IMR-90 (cell line): ENCODE results near the gene TMPRSS13. TPM values are rescaled to one million over a fixed set of nuclear protein-coding genes. Genes with fewer than 3 reads are reported as not detected.

Source experiments
- ATAC-seq: fragments of 200-7000 bp; cut with Tn5 transposase; 2 replicates; pipeline ENCODE4 v1.9.1; 2020; ENCODE audit warnings: low read depth, mild to moderate bottlenecking, moderate library complexity
- BruUV-seq: library from RNA; stranded (reverse); fragments of 400-500 nt; replicated peaks from 2 replicates; lab custom pipeline; 2021; lab: Mats Ljungman, UMichigan
- CTCF ChIA-PET: fragments of 300-600 bp; formaldehyde crosslinking; extraction: SDS; loops from one replicate; lab custom pipeline; 2021; ENCODE audit warnings: antibody characterized with exemption; lab: Yijun Ruan, JAX
- POLR2A ChIA-PET: fragments of 300-600 bp; sonication (Branson Sonifier 250); formaldehyde crosslinking; loops from one replicate; lab custom pipeline; 2022; ENCODE audit warnings: antibody characterized with exemption; ENCODE audit not compliant: unreplicated experiment; lab: Charles Lee
- DNase-seq: peaks from one replicate; pipeline ENCODE4 v3.0.0; 2013
- H2AFZ ChIP-seq: replicated peaks from 2 replicates; pipeline ENCODE3; 2013; ENCODE audit warnings: low read length, mild to moderate bottlenecking; ENCODE audit not compliant: poor library complexity
- H2AK5ac ChIP-seq: 2 replicates; pipeline ENCODE4 v1.6.1; 2013; ENCODE audit warnings: low read depth, low read length, inconsistent platforms
- H2AK9ac ChIP-seq: replicated peaks from 2 replicates; pipeline ENCODE3; 2013; ENCODE audit warnings: mild to moderate bottlenecking, low read depth, low read length, moderate library complexity; ENCODE audit not compliant: poor library complexity
- H2BK120ac ChIP-seq: 2 replicates; pipeline ENCODE4 v1.6.1; 2013; ENCODE audit warnings: low read depth, low read length, inconsistent platforms
- H2BK15ac ChIP-seq: 3 replicates; pipeline ENCODE4 v1.6.1; 2013; ENCODE audit warnings: low read depth, low read length, inconsistent platforms
- H2BK20ac ChIP-seq: 2 replicates; pipeline ENCODE4 v1.6.1; 2013; ENCODE audit warnings: low read depth, mild to moderate bottlenecking, inconsistent platforms, low read length, moderate library complexity
- H2BK5ac ChIP-seq: 2 replicates; pipeline ENCODE4 v1.6.1; 2013; ENCODE audit warnings: mild to moderate bottlenecking, low read depth, low read length, inconsistent platforms; ENCODE audit not compliant: poor library complexity, severe bottlenecking
- H3K14ac ChIP-seq: replicated peaks from 2 replicates; pipeline ENCODE4 v1.6.1; 2013; ENCODE audit warnings: low read depth, low read length, inconsistent platforms
- H3K18ac ChIP-seq: 2 replicates; pipeline ENCODE4 v1.6.1; 2013; ENCODE audit warnings: low read depth, low read length, control low read depth
- H3K23ac ChIP-seq: 2 replicates; pipeline ENCODE4 v1.6.1; 2013; ENCODE audit warnings: low read depth, low read length, inconsistent platforms
- H3K27ac ChIP-seq: 2 replicates; pipeline ENCODE4 v1.5.1; 2013; ENCODE audit warnings: mild to moderate bottlenecking, control low read depth, low read length; ENCODE audit not compliant: insufficient read depth
- H3K27me3 ChIP-seq: 2 replicates; pipeline ENCODE4 v1.6.1; 2013; ENCODE audit warnings: low read length; ENCODE audit not compliant: control insufficient read depth, insufficient read depth
- H3K36me3 ChIP-seq: 2 replicates; pipeline ENCODE4 v1.6.1; 2013; ENCODE audit warnings: low read length, mixed read lengths; ENCODE audit not compliant: control insufficient read depth, insufficient read depth
- H3K4ac ChIP-seq: 2 replicates; pipeline ENCODE4 v1.6.1; 2013; ENCODE audit warnings: low read depth, low read length, inconsistent platforms
- H3K4me1 ChIP-seq: 2 replicates; pipeline ENCODE4 v1.6.1; 2013; ENCODE audit warnings: low read length, mixed read lengths; ENCODE audit not compliant: control insufficient read depth, insufficient read depth
- H3K4me2 ChIP-seq: 2 replicates; pipeline ENCODE4 v1.6.1; 2013; ENCODE audit warnings: low read depth, mild to moderate bottlenecking, control low read depth, low read length, moderate library complexity
- H3K4me3 ChIP-seq: 2 replicates; pipeline ENCODE4 v1.5.1; 2013; ENCODE audit warnings: low read depth, mild to moderate bottlenecking, control low read depth, low read length, moderate library complexity; ENCODE audit not compliant: insufficient read depth
- H3K56ac ChIP-seq: 2 replicates; pipeline ENCODE4 v1.6.1; 2013; ENCODE audit warnings: low read length, inconsistent platforms; ENCODE audit not compliant: insufficient read depth; ENCODE audit errors: extremely low read depth
- H3K79me1 ChIP-seq, 2 experiments: 2 replicates each; pipeline ENCODE4 v1.6.1; 2013; ENCODE audit warnings: low read length in 2 of 2, inconsistent platforms in 1 of 2, low read depth in 1 of 2
- H3K9ac ChIP-seq: 2 replicates; pipeline ENCODE4 v1.6.1; 2013; ENCODE audit warnings: low read depth, low read length, control low read depth
- H3K9me1 ChIP-seq: 2 replicates; pipeline ENCODE4 v1.6.1; 2013; ENCODE audit warnings: low read length, inconsistent platforms; ENCODE audit not compliant: insufficient read depth
- H3K9me3 ChIP-seq: 2 replicates; pipeline ENCODE4 v1.6.1; 2013; ENCODE audit warnings: low read length; ENCODE audit not compliant: control insufficient read depth, insufficient read depth
- H4K20me1 ChIP-seq: 2 replicates; pipeline ENCODE4 v1.6.1; 2013; ENCODE audit warnings: low read length, inconsistent platforms; ENCODE audit not compliant: insufficient read depth
- H4K5ac ChIP-seq: 2 replicates; pipeline ENCODE4 v1.6.1; 2013; ENCODE audit warnings: mild to moderate bottlenecking, low read depth, low read length, control low read depth
- H4K8ac ChIP-seq, 2 experiments: 2 replicates each; pipeline ENCODE4 v1.6.1; 2013; ENCODE audit warnings: low read depth in 2 of 2, low read length in 2 of 2, control low read depth in 1 of 2, inconsistent platforms in 1 of 2
- H4K91ac ChIP-seq: 2 replicates; pipeline ENCODE4 v1.6.1; 2013; ENCODE audit warnings: low read depth, low read length, inconsistent platforms; ENCODE audit not compliant: insufficient read depth
- BHLHE40 ChIP-seq: fragments of 150-350 bp; IDR thresholded peaks from 2 replicates; pipeline ENCODE4 v1.6.1; 2016; ENCODE audit warnings: mild to moderate bottlenecking, low read depth, low read length
- CEBPB ChIP-seq: IDR thresholded peaks from 2 replicates; pipeline ENCODE4 v1.6.1; 2012; ENCODE audit warnings: low read depth, low read length, improper control_type of control experiment
- CHD1 ChIP-seq: IDR thresholded peaks from 2 replicates; pipeline ENCODE4 v1.6.1; 2012; ENCODE audit warnings: low read depth, low read length, improper control_type of control experiment
- CTCF ChIP-seq: conservative IDR thresholded peaks from 2 replicates; pipeline ENCODE4 v1.5.1; 2012; ENCODE audit warnings: mild to moderate bottlenecking, low read depth, low read length, improper control_type of control experiment
- ELK1 ChIP-seq: fragments of 150-350 bp; IDR thresholded peaks from 2 replicates; pipeline ENCODE4 v1.6.1; 2016; ENCODE audit warnings: low read depth, mild to moderate bottlenecking, low read length, moderate library complexity, borderline replicate concordance
- FOS ChIP-seq: fragments of 150-350 bp; IDR thresholded peaks from 2 replicates; pipeline ENCODE4 v1.6.1; 2016; ENCODE audit warnings: low read depth, low read length
- MAFK ChIP-seq: IDR thresholded peaks from 2 replicates; pipeline ENCODE4 v1.6.1; 2012; ENCODE audit warnings: low read depth, low read length, improper control_type of control experiment
- MAZ ChIP-seq: IDR thresholded peaks from 2 replicates; pipeline ENCODE4 v1.6.1; 2012; ENCODE audit warnings: low read depth, mild to moderate bottlenecking, low read length, improper control_type of control experiment, moderate library complexity, borderline replicate concordance
- MXI1 ChIP-seq: IDR thresholded peaks from 2 replicates; pipeline ENCODE4 v1.6.1; 2012; ENCODE audit warnings: low read depth, mild to moderate bottlenecking, low read length, moderate library complexity, borderline replicate concordance
- NFE2L2 ChIP-seq: fragments of 150-350 bp; IDR thresholded peaks from 2 replicates; pipeline ENCODE4 v1.6.1; 2016; ENCODE audit warnings: low read depth, mild to moderate bottlenecking, low read length
- POLR2A ChIP-seq: IDR thresholded peaks from 2 replicates; pipeline ENCODE4 v1.6.1; 2012; ENCODE audit warnings: mild to moderate bottlenecking, low read depth, low read length
- RAD21 ChIP-seq: IDR thresholded peaks from 2 replicates; pipeline ENCODE4 v1.6.1; 2012; ENCODE audit warnings: low read length, improper control_type of control experiment
- RCOR1 ChIP-seq: IDR thresholded peaks from 2 replicates; pipeline ENCODE4 v1.6.1; 2012; ENCODE audit warnings: mild to moderate bottlenecking, low read length, improper control_type of control experiment; ENCODE audit not compliant: insufficient replicate concordance
- RFX5 ChIP-seq: IDR thresholded peaks from 2 replicates; pipeline ENCODE4 v1.8.0; 2012; ENCODE audit warnings: low read depth, mild to moderate bottlenecking, low read length, moderate library complexity
- SMC3 ChIP-seq: fragments of 150-350 bp; IDR thresholded peaks from 2 replicates; pipeline ENCODE4 v1.6.1; 2016; ENCODE audit warnings: low read depth, mild to moderate bottlenecking, antibody characterized with exemption, low read length, moderate library complexity
- USF2 ChIP-seq: fragments of 150-350 bp; IDR thresholded peaks from 2 replicates; pipeline ENCODE4 v1.6.1; 2017; ENCODE audit warnings: mild to moderate bottlenecking, antibody characterized with exemption, low read length, low read depth
- WGBS, 2 experiments: methylation state at CpG; one replicate each; pipeline versions ENCODE4 v1.1.5 to v1.1.7; 2013; ENCODE audit warnings: missing lambda C conversion rate in 2 of 2; ENCODE audit not compliant: insufficient read length in 1 of 2; ENCODE audit errors: extremely low coverage in 2 of 2; 5-methylcytosine and 5-hydroxymethylcytosine counted together
- dilution Hi-C: fragments of 300-500 bp; cut with HindIII; formaldehyde crosslinking; loops from one replicate; pipeline ENCODE4 v1.14.3; 2018; ENCODE audit warnings: low sequenced_read_pairs; ENCODE audit not compliant: unreplicated experiment
- in situ Hi-C: fragments of 300-500 bp; cut with MboI; formaldehyde crosslinking; loops from 3 replicates; pipeline ENCODE4 v1.14.3; 2019; ENCODE audit warnings: low sequenced_read_pairs, inconsistent platforms, mixed read lengths
- intact Hi-C: fragments of 100-400 bp; cut with micrococcal nuclease; formaldehyde crosslinking; loops from 2 replicates; pipeline ENCODE4 v1.10.0; 2022
- polyA plus RNA-seq, 3 experiments: library from polyadenylated mRNA; depleted of rRNA; stranded (reverse); fragments of >200 nt; gene quantifications; 2 replicates each; pipeline ENCODE4 v1.2.3, GENCODE V29; 2012; ENCODE audit warnings: low replicate concordance in 1 of 3
- total RNA-seq: library from RNA; depleted of rRNA; stranded (reverse); fragments of >200 nt; gene quantifications from 2 replicates; pipeline ENCODE4 v1.2.3, GENCODE V29; 2012

The TMPRSS13 gene
- total and polyA plus RNA-seq, 2 of the 4 experiments (the other 2 are of a cell fraction), result not detected

GRCh38 chr11:117878939-117879475 is 50.2 kb downstream of the TMPRSS13 start:
- Histone ChIP-seq H2AFZ (no peak overlapping the region), H3K4ac (no peak overlapping the region), H3K56ac (no peak overlapping the region), H3K4me2 (no peak overlapping the region), H2AK5ac (no peak overlapping the region), H2BK20ac (no peak overlapping the region), H3K18ac (no peak overlapping the region), H3K9me1 (no peaks in the 10 kb centered on the region), H2BK120ac (no peak overlapping the region), H3K4me1 (no peaks in the 10 kb centered on the region), H2BK15ac (no peak overlapping the region), H3K23ac (no peak overlapping the region), H3K27ac (no peak overlapping the region), H3K14ac (no peak overlapping the region), H3K36me3 (no peaks in the 10 kb centered on the region), H4K5ac (no peak overlapping the region), H4K20me1 (no peaks in the 10 kb centered on the region), H3K79me1 (no peaks in the 10 kb centered on the region), H4K91ac (no peak overlapping the region), H3K9ac (no peak overlapping the region), H4K8ac (no peak overlapping the region), H2AK9ac (no peak overlapping the region), H3K9me3 (no peaks in the 10 kb centered on the region), H2BK5ac (no peak overlapping the region), H3K27me3 (peaks cover 49% of the 10 kb centered on the region), H3K4me3 (no peak overlapping the region)
- intact Hi-C loops (no loop called here), in situ Hi-C loops (no loop called here), dilution Hi-C loops (no loop called here)
- 20% methylated on average over 1 of the region's 3 CpGs; no CpG with 5 or more reads in 1 of the 2 experiments for WGBS, 2 experiments
- no peak for DNase-seq
- no peak for ATAC-seq
- TF ChIP-seq USF2 (no peak), MXI1 (no peak), RFX5 (no peak), MAFK (no peak), NFE2L2 (no peak), FOS (no peak), ELK1 (no peak), CEBPB (no peak), SMC3 (no peak), CTCF (no peak), POLR2A (no peak), MAZ (no peak), RAD21 (no peak), CHD1 (no peak), BHLHE40 (no peak), RCOR1 (no peak)
- BruUV-seq, result no TSS peak
- ChIA-PET CTCF (no interaction called here), POLR2A (no interaction called here)
